Mononuclear cell (primary cell): ENCODE results near the gene RGL3. TPM values are rescaled to one million over a fixed set of nuclear protein-coding genes. Genes with fewer than 3 reads are reported as not detected.

Source experiments
- H3K27me3 ChIP-seq: 2 replicates; pipeline ENCODE4 v1.6.0; 2011; ENCODE audit warnings: low read length, control low read depth; ENCODE audit not compliant: insufficient read depth
- H3K4me1 ChIP-seq: 2 replicates; pipeline ENCODE4 v1.5.1; 2011; ENCODE audit warnings: mild to moderate bottlenecking, low read length, control low read depth; ENCODE audit not compliant: insufficient read depth
- H3K4me3 ChIP-seq: 2 replicates; pipeline ENCODE4 v1.5.1; 2011; ENCODE audit warnings: mild to moderate bottlenecking, low read length, moderate library complexity
- H3K9me3 ChIP-seq: 2 replicates; pipeline ENCODE4 v1.5.1; 2011; ENCODE audit warnings: low read depth, mild to moderate bottlenecking, control low read depth, low read length
- total RNA-seq: library from RNA; depleted of rRNA; stranded (reverse); fragments of >200 nt; gene quantifications from one replicate; pipeline ENCODE4 v1.2.3, GENCODE V29; 2012

The RGL3 gene
- total RNA-seq, 1 donor, result not detected

GRCh38 chr19:11349171-11349570 is 69.9 kb downstream of the RGL3 start:
- Histone ChIP-seq H3K27me3 (no peaks in the 10 kb centered on the region), H3K4me1 (peaks cover 27% of the 10 kb centered on the region), H3K4me3 (no peak overlapping the region), H3K9me3 (no peaks in the 10 kb centered on the region)

GRCh38 chr19:11347546-11348039 is 71.5 kb downstream of the RGL3 start:
- H3K27me3 ChIP-seq, result no peaks in the 10 kb centered on the region
- peaks cover 34% of the 10 kb centered on the region for H3K4me1 ChIP-seq
- no peak overlapping the region for H3K4me3 ChIP-seq
- H3K9me3 ChIP-seq, result no peaks in the 10 kb centered on the region

- H3K9me3 ChIP-seq, result no peaks in the 10 kb centered on the region
- H3K4me1 ChIP-seq, result peaks cover 34% of the 10 kb centered on the region
- H3K27me3 ChIP-seq, result no peaks in the 10 kb centered on the region
- peak within 1 kb of the TSS; percentile 71 for H3K4me3 ChIP-seq
Observed at GRCh38 chr19:11346104-11346940, 72.8 kb downstream of the RGL3 start, which contains the start of the genes CCDC159 and TMEM205. Gene CCDC159 (plus strand): TSS chr19:11346519. CDS start chr19:11346607, 88 bp downstream. Gene TMEM205 (minus strand): TSS chr19:11346268. CDS start chr19:11345619, 649 bp downstream.

- Histone ChIP-seq H3K4me1 (peaks cover 36% of the 10 kb centered on the region), H3K4me3 (peak overlapping the region; percentile 71), H3K9me3 (no peaks in the 10 kb centered on the region), H3K27me3 (no peaks in the 10 kb centered on the region)
Observed at GRCh38 chr19:11345122-11345803, 73.9 kb downstream of the RGL3 start.

Other genes with a start within 250 kb of the RGL3 start
- 1.4 TPM for gene KANK2, start 221.8 kb downstream of the RGL3 start, total RNA-seq
- gene ANGPTL8, start 179.7 kb downstream of the RGL3 start, total RNA-seq, result not detected
- 0.10 TPM for gene DOCK6, start 156.8 kb downstream of the RGL3 start, total RNA-seq
- not detected for gene TSPAN16, start 123.2 kb downstream of the RGL3 start, total RNA-seq
- gene RAB3D, start 79.7 kb downstream of the RGL3 start, total RNA-seq, result 12.1 TPM
- 34.3 TPM for gene TMEM205, start 73.0 kb downstream of the RGL3 start, total RNA-seq
- 15.6 TPM for gene CCDC159, start 72.8 kb downstream of the RGL3 start, total RNA-seq
- 7.3 TPM for gene PLPPR2, start 63.9 kb downstream of the RGL3 start, total RNA-seq
- gene SWSAP1, start 44.6 kb downstream of the RGL3 start, total RNA-seq, result 0.94 TPM
- 8.8 TPM for gene EPOR, start 35.0 kb downstream of the RGL3 start, total RNA-seq
- not detected for gene ODAD3, start 15.8 kb upstream of the RGL3 start, total RNA-seq
- 67.1 TPM for gene PRKCSH, start 16.3 kb upstream of the RGL3 start, total RNA-seq
- not detected for gene ELAVL3, start 61.7 kb upstream of the RGL3 start, total RNA-seq
- 3.5 TPM for gene ZNF653, start 86.5 kb upstream of the RGL3 start, total RNA-seq
- 23.4 TPM for gene ECSIT, start 109.8 kb upstream of the RGL3 start, total RNA-seq
- gene CNN1, start 119.5 kb upstream of the RGL3 start, total RNA-seq, result 0.52 TPM
- gene ELOF1, start 139.9 kb upstream of the RGL3 start, total RNA-seq, result 29.3 TPM
- gene ACP5, start 158.3 kb upstream of the RGL3 start, total RNA-seq, result 17.5 TPM
- gene ZNF627, start 178.2 kb upstream of the RGL3 start, total RNA-seq, result 11.5 TPM